Bronchial epithelial cell (primary cell): ENCODE measurements around the gene NPHP1. TPM values are rescaled to one million over a fixed set of nuclear protein-coding genes. Genes with fewer than 3 reads are reported as not detected.
"Not testable (repeated sequence)": the region's sequence is repeated elsewhere in the genome, so short reads cannot be mapped to it uniquely, and the experiment has no call there.

Experiments used
- DNase-seq: peaks from one replicate; pipeline ENCODE4 v3.0.0-alpha.2; 2010; ENCODE audit warnings: low read depth
- FAIRE-seq: peaks from 2 replicates; lab custom pipeline; 2011; peaks lifted over from hg19 to GRCh38; lab: Jason Lieb, UNC
- H3K27me3 ChIP-seq: 2 replicates; pipeline ENCODE4 v1.5.1; 2011; ENCODE audit warnings: low read length; ENCODE audit not compliant: control insufficient read depth, insufficient read depth
- H3K36me3 ChIP-seq: 2 replicates; pipeline ENCODE4 v1.5.1; 2011; ENCODE audit warnings: low read length; ENCODE audit not compliant: control insufficient read depth, insufficient read depth
- H3K4me3 ChIP-seq: 2 replicates; pipeline ENCODE4 v1.5.1; 2011; ENCODE audit warnings: mild to moderate bottlenecking, low read depth, low read length, control low read depth
- total RNA-seq: library from RNA; depleted of rRNA; stranded (reverse); fragments of >200 nt; gene quantifications from 2 replicates; pipeline ENCODE4 v1.2.1, GENCODE V29; 2014
- TF ChIP-seq, protein P1 (sequence below): IDR thresholded peaks from 2 replicates; pipeline ENCODE4 v1.5.1; 2011; ENCODE audit warnings: mild to moderate bottlenecking, moderate library complexity, low read length, control low read depth, inconsistent platforms; ENCODE audit not compliant: insufficient read depth, severe bottlenecking

Gene NPHP1
- total RNA-seq, 1 donor from 2014 or later = 1.6 TPM

DNA sequence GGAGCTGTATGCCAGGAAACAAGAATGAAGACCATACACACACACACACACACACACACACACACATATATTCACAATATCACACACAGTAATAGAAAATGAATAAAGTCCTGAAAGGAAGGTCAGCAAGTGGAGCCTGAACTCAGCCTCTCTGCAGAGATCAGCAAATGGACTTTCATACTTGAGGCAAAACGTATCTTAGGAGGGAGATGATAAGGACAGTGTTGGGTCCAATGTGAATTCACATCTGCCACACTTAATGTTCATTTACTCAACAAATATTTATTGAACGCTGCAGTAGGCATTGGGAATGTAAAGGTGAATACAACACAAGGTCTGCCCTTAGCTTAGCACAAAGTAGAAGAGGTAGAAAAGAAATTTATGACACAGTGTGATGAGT is 10.3 kb upstream of the NPHP1 start:
- no peak overlapping the region for H3K4me3 ChIP-seq
- TF ChIP-seq, protein P1, sequence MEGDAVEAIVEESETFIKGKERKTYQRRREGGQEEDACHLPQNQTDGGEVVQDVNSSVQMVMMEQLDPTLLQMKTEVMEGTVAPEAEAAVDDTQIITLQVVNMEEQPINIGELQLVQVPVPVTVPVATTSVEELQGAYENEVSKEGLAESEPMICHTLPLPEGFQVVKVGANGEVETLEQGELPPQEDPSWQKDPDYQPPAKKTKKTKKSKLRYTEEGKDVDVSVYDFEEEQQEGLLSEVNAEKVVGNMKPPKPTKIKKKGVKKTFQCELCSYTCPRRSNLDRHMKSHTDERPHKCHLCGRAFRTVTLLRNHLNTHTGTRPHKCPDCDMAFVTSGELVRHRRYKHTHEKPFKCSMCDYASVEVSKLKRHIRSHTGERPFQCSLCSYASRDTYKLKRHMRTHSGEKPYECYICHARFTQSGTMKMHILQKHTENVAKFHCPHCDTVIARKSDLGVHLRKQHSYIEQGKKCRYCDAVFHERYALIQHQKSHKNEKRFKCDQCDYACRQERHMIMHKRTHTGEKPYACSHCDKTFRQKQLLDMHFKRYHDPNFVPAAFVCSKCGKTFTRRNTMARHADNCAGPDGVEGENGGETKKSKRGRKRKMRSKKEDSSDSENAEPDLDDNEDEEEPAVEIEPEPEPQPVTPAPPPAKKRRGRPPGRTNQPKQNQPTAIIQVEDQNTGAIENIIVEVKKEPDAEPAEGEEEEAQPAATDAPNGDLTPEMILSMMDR = no peak
- DNase-seq (no peak), FAIRE-seq (no peak)
- H3K27me3 ChIP-seq = no peaks in the 10 kb centered on the region
- no peaks in the 10 kb centered on the region for H3K36me3 ChIP-seq

GRCh38 chr2:110213522-110213921 is 8.7 kb upstream of the NPHP1 start:
- H3K4me3 ChIP-seq, H3K27me3 ChIP-seq, H3K36me3 ChIP-seq, DNase-seq, FAIRE-seq: not testable (repeated sequence)

- FAIRE-seq (no peak), DNase-seq (peak; percentile 61)
- Histone ChIP-seq H3K36me3 (no peaks in the 10 kb centered on the region), H3K27me3 (no peaks in the 10 kb centered on the region), H3K4me3 (peak within 1 kb of the TSS; percentile 66)
- TF ChIP-seq, protein P1 = no peak
These were observed 7.4 kb upstream of the NPHP1 start, which contains the start of gene MTLN for GRCh38 chr2:110211938-110212858. MTLN (minus strand) TSS chr2:110212547; CDS start chr2:110212525, 22 bp downstream.

DNA sequence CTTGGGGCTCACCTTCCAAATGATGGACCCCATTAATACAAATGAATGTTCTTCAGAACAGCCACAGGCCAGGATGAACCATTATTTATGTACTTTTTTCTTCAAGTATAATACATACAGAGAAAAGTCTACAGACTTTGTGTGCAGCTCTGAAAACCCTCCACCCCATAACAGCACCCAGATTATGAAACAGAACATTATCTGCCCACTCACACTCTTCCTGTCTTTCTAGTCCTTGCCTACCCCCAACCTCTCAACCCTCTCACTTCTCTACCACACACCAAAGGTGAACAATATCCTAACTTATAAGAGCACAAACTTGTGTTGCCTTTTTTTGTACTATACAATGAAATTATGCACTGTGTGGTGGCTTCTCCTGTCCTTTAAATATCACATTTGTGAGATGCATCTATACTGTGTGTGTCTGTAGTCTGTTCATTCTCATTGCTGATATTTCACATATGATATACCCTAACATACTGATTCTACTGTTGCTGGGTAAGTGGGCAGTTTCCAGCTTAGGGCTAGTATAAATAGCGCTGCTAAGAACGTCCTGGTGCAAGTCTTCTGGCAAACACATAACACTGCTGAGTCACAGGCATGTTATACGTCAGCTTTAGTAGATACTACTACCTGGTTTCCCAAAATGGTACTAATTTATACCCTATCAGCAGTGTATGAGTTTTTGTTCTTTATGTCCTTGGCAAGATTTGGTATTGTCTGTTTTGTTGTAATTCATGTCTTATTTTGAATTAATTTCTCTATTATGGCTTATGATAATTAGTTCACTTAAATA is 1.0 kb upstream of the NPHP1 start:
- Histone ChIP-seq H3K36me3 (no peaks in the 10 kb centered on the region), H3K4me3 (no peak overlapping the region), H3K27me3 (no peaks in the 10 kb centered on the region)
- FAIRE-seq (no peak), DNase-seq (peak; percentile 67)
- TF ChIP-seq, protein P1 = no peak

- Histone ChIP-seq H3K4me3 (no peak overlapping the region), H3K36me3 (no peaks in the 10 kb centered on the region), H3K27me3 (no peaks in the 10 kb centered on the region)
- TF ChIP-seq, protein P1 = no peak
- DNase-seq (no peak), FAIRE-seq (no peak)
These were observed 6.8 kb downstream of the NPHP1 start for GRCh38 chr2:110198016-110198415.

DNA sequence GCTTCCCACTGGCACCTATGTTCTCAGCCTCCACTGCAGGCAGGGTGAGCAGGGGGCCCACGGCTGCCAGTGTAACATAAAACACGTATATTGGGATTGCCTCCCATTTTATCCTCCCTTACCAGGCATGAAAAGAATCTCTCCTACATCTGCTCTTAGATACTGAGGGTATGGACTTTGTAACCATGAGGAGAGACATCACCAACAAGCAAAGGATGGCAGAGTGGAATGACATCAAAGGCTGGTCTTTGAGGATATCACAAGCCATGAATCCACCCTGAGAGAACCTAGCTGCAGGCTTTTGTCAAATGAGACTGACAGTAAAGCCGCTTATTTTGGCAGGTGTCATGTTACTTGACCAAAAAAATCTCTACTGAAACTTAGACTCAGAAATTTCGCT is 7.4 kb downstream of the NPHP1 start:
- Histone ChIP-seq H3K27me3 (no peaks in the 10 kb centered on the region), H3K4me3 (no peak overlapping the region), H3K36me3 (no peaks in the 10 kb centered on the region)
- no peak for FAIRE-seq
- no peak for DNase-seq
- TF ChIP-seq, protein P1 = no peak

DNA sequence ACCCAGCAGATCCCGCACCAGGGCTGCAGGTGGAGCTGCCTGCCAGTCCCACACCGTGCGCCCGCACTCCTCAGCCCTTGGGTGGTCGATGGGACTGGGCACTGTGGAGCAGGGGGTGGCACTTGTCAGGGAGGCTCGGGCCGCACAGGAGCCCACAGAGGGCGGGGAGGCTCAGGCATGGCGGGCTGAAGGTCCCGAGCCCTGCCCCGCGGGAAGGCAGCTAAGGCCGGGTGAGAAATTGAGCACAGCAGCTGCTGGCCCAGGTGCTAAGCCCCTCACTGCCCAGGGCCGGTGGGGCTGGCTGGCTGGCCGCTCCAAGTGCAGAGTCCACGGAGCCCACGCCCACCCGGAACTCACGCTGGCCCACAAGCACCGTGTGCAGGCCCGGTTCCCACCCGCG is 14.6 kb downstream of the NPHP1 start:
- not testable (repeated sequence) for DNase-seq, FAIRE-seq

More for the DNA sequence above, 14.6 kb downstream of the NPHP1 start:
- H3K27me3 ChIP-seq, H3K4me3 ChIP-seq, H3K36me3 ChIP-seq: not testable (repeated sequence)
